Esophagus squamous epithelium (tissue), 5 donors: ENCODE data around the gene MOB3B. TPM values are rescaled to one million over a fixed set of nuclear protein-coding genes. Genes with fewer than 3 reads are reported as not detected.
A peak's percentile ranks its signal among the peaks of the same experiment; 100 is the strongest.

Experiments
- DNase-seq: peaks from one replicate; lab custom pipeline; 2025; lab: John Stamatoyannopoulos, UW
- H3K27ac ChIP-seq, 4 donors: fragments of 200-600 bp; sonication (generic); one replicate each; pipeline ENCODE4 v1.5.1; 2016 to 2019; ENCODE audit warnings: mild to moderate bottlenecking in 1 of 4
- H3K27me3 ChIP-seq, 4 donors: fragments of 200-600 bp; sonication (generic); 1 replicate in 3 of 4; 2 replicates in 1 of 4; pipeline versions ENCODE4 v1.5.1 to v1.6.0; 2017 to 2021; ENCODE audit warnings: antibody characterized with exemption in 1 of 4
- H3K36me3 ChIP-seq, 3 donors: fragments of 200-600 bp; sonication (generic); one replicate each; pipeline ENCODE4 v1.5.1; 2016 to 2019
- H3K4me1 ChIP-seq, 3 donors: fragments of 200-600 bp; sonication (generic); one replicate each; pipeline ENCODE4 v1.5.1; 2017 to 2019
- H3K4me3 ChIP-seq, 4 donors: fragments of 200-600 bp; sonication (generic); 1 replicate in 3 of 4; 2 replicates in 1 of 4; pipeline ENCODE4 v1.5.1; 2016 to 2019; ENCODE audit warnings: mild to moderate bottlenecking in 2 of 4, moderate library complexity in 1 of 4
- H3K9me3 ChIP-seq, 3 donors: fragments of 200-600 bp; sonication (generic); one replicate each; pipeline ENCODE4 v1.5.1; 2016 to 2019
- POLR2A ChIP-seq, 4 donors: fragments of 450-650 bp; IDR thresholded peaks; one replicate each; pipeline ENCODE4 v1.6.1; 2017; ENCODE audit warnings: antibody characterized with exemption in 4 of 4, mild to moderate bottlenecking in 4 of 4, moderate library complexity in 3 of 4
- WGBS, 2 donors: methylation state at CpG; one replicate each; pipeline ENCODE4 v1.1.5; 2018; 5-methylcytosine and 5-hydroxymethylcytosine counted together
- intact Hi-C: fragments of 100-400 bp; cut with DNase I; formaldehyde crosslinking; loops from one replicate; pipeline ENCODE4 v1.15.0; 2022
- total RNA-seq, 4 donors: library from RNA; depleted of rRNA; stranded (reverse); fragments of >200 nt; gene quantifications; one replicate each; pipeline ENCODE4 v1.1.0, GENCODE V29; 2016
- TF ChIP-seq, protein P1 (sequence below), 6 experiments: fragments of 450-650 bp in 4 of 6; fragments of 200-600 bp in 2 of 6; sonication (generic) in 2 of 6; IDR thresholded peaks; one replicate each; pipeline ENCODE4 v1.5.1; 2016 to 2019; ENCODE audit warnings: antibody characterized with exemption in 6 of 6, mild to moderate bottlenecking in 4 of 6, moderate library complexity in 4 of 6
- donor health status: DM: yes; HTN: yes; CAD: no.

Gene MOB3B
- total RNA-seq, 4 donors from 2014 or later, result 2.2 to 7.6 (median 5.2) TPM

DNA sequence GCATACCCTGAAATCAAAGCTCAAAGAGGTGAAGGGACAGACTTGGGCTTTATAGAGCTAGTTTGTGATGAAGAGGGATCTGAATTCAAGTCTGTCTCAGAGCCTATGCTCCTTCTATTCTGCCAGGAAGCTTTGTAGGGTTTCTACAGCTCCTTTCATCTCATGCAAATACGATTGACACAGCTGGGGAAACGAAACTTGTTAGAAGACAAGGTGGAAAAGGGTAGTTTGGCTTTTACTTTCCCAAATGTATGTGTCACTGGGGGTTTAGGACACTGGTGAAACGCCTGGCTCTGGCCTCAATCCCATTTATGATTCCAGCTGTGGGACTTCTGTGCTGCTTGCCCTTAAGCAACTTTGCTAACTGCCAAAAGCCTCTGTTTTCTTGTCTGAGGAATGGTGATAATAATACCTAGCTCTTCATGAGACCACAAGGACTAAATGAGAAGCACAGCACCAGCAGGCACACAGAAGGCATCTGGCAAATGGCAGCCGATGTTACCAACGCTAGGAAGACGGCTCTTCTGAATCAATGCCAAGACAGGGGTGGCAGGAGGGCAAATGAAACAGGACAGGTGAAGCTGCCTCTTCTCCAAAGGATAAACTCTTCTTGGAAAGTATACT, 162.3 kb downstream of the MOB3B start:
- intact Hi-C loops, result no loop called here
- DNase-seq, result no peak
- Histone ChIP-seq H3K27ac (peak overlapping the region in 3 of 4 donors; percentile 15 to 49 (median 19)), H3K9me3 (no peaks in the 10 kb centered on the region), H3K4me1 (peaks cover 16 to 86% (median 32%) of the 10 kb centered on the region in 3 donors), H3K36me3 (no peaks in the 10 kb centered on the region), H3K27me3 (no peaks in the 10 kb centered on the region), H3K4me3 (no peak overlapping the region)
- WGBS, 2 donors, result 57 to 59% methylated on average over 6 of the region's 6 CpGs
- TF ChIP-seq, protein P1, sequence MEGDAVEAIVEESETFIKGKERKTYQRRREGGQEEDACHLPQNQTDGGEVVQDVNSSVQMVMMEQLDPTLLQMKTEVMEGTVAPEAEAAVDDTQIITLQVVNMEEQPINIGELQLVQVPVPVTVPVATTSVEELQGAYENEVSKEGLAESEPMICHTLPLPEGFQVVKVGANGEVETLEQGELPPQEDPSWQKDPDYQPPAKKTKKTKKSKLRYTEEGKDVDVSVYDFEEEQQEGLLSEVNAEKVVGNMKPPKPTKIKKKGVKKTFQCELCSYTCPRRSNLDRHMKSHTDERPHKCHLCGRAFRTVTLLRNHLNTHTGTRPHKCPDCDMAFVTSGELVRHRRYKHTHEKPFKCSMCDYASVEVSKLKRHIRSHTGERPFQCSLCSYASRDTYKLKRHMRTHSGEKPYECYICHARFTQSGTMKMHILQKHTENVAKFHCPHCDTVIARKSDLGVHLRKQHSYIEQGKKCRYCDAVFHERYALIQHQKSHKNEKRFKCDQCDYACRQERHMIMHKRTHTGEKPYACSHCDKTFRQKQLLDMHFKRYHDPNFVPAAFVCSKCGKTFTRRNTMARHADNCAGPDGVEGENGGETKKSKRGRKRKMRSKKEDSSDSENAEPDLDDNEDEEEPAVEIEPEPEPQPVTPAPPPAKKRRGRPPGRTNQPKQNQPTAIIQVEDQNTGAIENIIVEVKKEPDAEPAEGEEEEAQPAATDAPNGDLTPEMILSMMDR (IDR thresholded peaks at IDR 0.05), result no peak

DNA sequence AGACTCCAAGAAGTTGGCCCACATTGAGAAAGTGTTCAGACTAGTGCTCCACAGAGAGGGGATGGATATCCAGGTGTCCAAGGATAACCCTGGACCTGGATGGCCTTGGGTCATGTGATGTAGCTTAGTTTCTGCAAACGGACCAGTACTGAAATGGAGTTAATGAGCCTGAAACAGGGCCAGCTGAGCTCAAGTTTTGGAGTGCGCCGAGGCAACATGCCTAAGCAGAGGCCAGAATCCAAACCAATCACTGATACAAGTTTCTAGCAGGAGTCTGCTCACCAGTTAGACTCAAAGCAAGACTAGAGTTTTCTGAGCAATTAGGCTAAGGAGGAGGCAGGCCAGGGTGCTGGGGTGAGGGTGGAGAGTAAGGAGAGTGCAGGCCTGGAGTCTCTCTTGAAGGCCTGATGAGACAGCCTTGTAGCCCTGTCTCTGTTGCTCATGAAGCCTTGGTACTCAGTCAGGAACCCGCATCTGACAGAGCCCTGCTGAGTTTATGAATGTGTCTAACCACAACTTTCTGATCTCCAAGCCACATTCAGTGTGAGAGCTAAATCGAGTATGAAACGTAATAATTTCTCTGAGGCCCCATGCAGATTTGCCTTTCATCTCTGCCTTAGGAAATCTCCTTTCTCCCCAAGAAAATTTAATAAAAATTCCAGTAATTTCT, 163.8 kb downstream of the MOB3B start:
- Histone ChIP-seq H3K4me1 (peaks cover 18 to 83% (median 32%) of the 10 kb centered on the region in 3 donors), H3K4me3 (no peak overlapping the region), H3K9me3 (no peaks in the 10 kb centered on the region), H3K36me3 (no peaks in the 10 kb centered on the region), H3K27ac (peak overlapping the region; percentile 1 to 49 (median 24)), H3K27me3 (no peaks in the 10 kb centered on the region)
- TF ChIP-seq, protein P1 (IDR thresholded peaks at IDR 0.05), result no peak
- no peak for TF ChIP-seq POLR2A (IDR thresholded peaks at IDR 0.05)
- WGBS, 2 donors, result 36 to 45% methylated on average over 6 of the region's 6 CpGs
- DNase-seq, result no peak
- intact Hi-C loops, result no loop called here

DNA sequence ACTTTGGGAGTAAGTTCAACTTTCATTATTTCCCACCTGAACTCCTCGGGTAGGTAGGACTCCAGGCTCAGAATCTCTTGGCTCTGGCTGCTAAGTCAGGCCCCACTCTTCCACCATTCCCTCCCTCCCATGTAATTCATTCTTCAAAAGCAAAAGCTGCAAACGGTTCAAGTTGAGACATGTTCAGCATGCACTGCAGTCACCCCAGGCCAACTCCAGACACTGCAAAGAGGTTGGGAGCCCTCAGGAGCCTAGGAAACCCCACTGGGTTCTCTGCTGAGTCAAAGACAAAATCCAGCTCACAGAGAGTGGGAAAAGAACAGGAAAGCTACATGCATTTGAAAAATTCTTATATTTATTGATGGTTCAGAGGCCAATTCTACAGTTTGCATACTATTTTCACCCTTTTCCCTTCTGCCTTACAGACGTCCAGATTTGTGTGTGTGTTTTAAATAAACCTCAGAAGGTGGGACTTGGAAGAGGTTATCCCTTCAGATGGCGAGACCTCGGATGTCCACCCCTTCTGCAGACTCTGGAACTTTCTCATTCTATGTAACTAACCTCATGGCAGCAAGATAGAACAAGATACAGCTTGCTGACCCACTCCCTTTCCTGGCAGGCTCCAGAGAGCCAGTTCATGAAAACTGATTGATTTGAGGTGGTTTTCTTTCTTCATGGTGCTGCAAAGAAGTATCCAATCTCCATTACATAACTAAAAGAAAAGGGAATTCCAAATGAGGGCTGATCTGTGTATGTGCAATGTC, 167.0 kb downstream of the MOB3B start:
- Histone ChIP-seq H3K9me3 (no peaks in the 10 kb centered on the region), H3K4me3 (no peak overlapping the region), H3K4me1 (peaks cover 18 to 61% (median 26%) of the 10 kb centered on the region in 3 donors), H3K27ac (peak overlapping the region in 2 of 4 donors; percentile 1 to 25), H3K36me3 (peaks cover 0 to 10% (median 0%) of the 10 kb centered on the region in 3 donors), H3K27me3 (no peaks in the 10 kb centered on the region)
- intact Hi-C loops, result no loop called here
- no peak for DNase-seq
- WGBS, 2 donors, result 31 to 36% methylated on average over 5 of the region's 5 CpGs
- TF ChIP-seq, protein P1 (IDR thresholded peaks at IDR 0.05), result no peak
- TF ChIP-seq POLR2A (IDR thresholded peaks at IDR 0.05), result no peak

DNA sequence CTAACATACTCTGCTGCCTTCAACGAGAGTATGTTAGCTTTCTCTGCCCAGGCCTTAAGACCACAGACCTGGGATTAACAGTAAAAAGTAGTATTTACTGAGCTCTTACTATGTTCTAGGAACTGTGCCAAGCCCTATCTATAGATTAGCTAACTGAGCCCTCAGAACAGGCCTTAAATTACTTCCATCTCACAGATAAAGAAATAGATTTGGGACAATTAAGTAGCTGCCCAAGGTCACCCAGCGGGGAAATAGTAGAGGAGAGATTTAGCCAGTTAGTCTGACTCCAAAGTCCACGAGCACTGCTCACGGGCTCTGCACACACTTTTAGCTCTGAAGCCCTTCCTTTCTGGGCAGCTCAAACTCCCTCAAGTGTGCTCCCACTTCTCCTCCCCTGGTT, 168.1 kb downstream of the MOB3B start:
- peaks cover 0 to 10% (median 0%) of the 10 kb centered on the region in 3 donors for H3K36me3 ChIP-seq
- 75 to 82% methylated on average over 4 of the region's 4 CpGs for WGBS, 2 donors
- intact Hi-C loops, result no loop called here
- no peak overlapping the region for H3K27ac ChIP-seq
- no peaks in the 10 kb centered on the region for H3K9me3 ChIP-seq
- no peak for TF ChIP-seq POLR2A (IDR thresholded peaks at IDR 0.05)
- TF ChIP-seq, protein P1 (IDR thresholded peaks at IDR 0.05), result no peak
- H3K4me1 ChIP-seq, result peaks cover 14 to 49% (median 14%) of the 10 kb centered on the region in 3 donors
- H3K4me3 ChIP-seq, result no peak overlapping the region
- no peak for DNase-seq
- no peaks in the 10 kb centered on the region for H3K27me3 ChIP-seq
